WTC11 (cell line): Measurements from ENCODE around the gene PHF24. TPM values are rescaled to one million over a fixed set of nuclear protein-coding genes. Genes with fewer than 3 reads are reported as not detected.

ENCODE experiments used
- ATAC-seq: fragments of 200-7000 bp; cut with Tn5 transposase; 2 replicates; pipeline ENCODE4 v1.10.0; 2021; ENCODE audit warnings: mild to moderate bottlenecking, moderate library complexity
- CTCF ChIA-PET: fragments of 300-600 bp; sonication (Branson Sonifier 250); formaldehyde crosslinking; loops from one replicate; lab custom pipeline; 2021; ENCODE audit warnings: antibody characterized with exemption; lab: Charles Lee
- POLR2A ChIA-PET: fragments of 350-600 bp; sonication (Branson Sonifier 250); formaldehyde crosslinking; loops from one replicate; lab custom pipeline; 2021; ENCODE audit warnings: antibody characterized with exemption; lab: Charles Lee
- DNase-seq: peaks from one replicate; pipeline ENCODE4 v3.0.0; 2021; ENCODE audit warnings: low spot score
- H3K27ac Mint-ChIP-seq: 2 replicates; pipeline ENCODE4 v1.8.0; 2021; ENCODE audit warnings: mixed read lengths
- H3K27me3 Mint-ChIP-seq: 2 replicates; pipeline ENCODE4 v1.8.0; 2021; ENCODE audit warnings: low read depth, mild to moderate bottlenecking, moderate library complexity, mixed read lengths
- H3K36me3 Mint-ChIP-seq: 2 replicates; pipeline ENCODE4 v1.8.0; 2021; ENCODE audit warnings: mixed read lengths
- H3K4me1 Mint-ChIP-seq: 2 replicates; pipeline ENCODE4 v1.8.0; 2022; ENCODE audit warnings: mixed read lengths
- H3K4me3 Mint-ChIP-seq: 2 replicates; pipeline ENCODE4 v1.8.0; 2021; ENCODE audit warnings: mild to moderate bottlenecking, moderate library complexity, mixed read lengths
- H3K9me3 Mint-ChIP-seq: 2 replicates; pipeline ENCODE4 v1.8.0; 2021; ENCODE audit warnings: mixed read lengths
- AFF4 ChIP-seq: sonication (generic); formaldehyde crosslinking; IDR thresholded peaks from 2 replicates; pipeline ENCODE4 v1.8.1; 2023; ENCODE audit warnings: mild to moderate bottlenecking, missing genetic modification reagents, borderline replicate concordance
- ATF1 ChIP-seq: sonication (generic); formaldehyde crosslinking; IDR thresholded peaks from 2 replicates; pipeline ENCODE4 v1.8.1; 2023; ENCODE audit warnings: mild to moderate bottlenecking, moderate library complexity, missing genetic modification reagents
- ATF3 ChIP-seq: sonication (generic); formaldehyde crosslinking; conservative IDR thresholded peaks from 2 replicates; pipeline ENCODE4 v1.8.1; 2022; ENCODE audit warnings: mild to moderate bottlenecking, missing genetic modification reagents
- CDX4 ChIP-seq: fragments of 250-450 bp; sonication (Bioruptor Pico); IDR thresholded peaks from 2 replicates; pipeline ENCODE4 v1.9.0; 2021; ENCODE audit warnings: moderate library complexity, mild to moderate bottlenecking, inconsistent platforms, borderline replicate concordance
- CTCF ChIP-seq: fragments of 200-600 bp; IDR thresholded peaks from 2 replicates; pipeline ENCODE4 v1.8.0; 2022; ENCODE audit warnings: antibody characterized with exemption
- FOXK1 ChIP-seq: sonication (generic); formaldehyde crosslinking; IDR thresholded peaks from 2 replicates; pipeline ENCODE4 v1.8.0; 2022; ENCODE audit warnings: mild to moderate bottlenecking, moderate library complexity, missing genetic modification reagents
- HMGA2 ChIP-seq: fragments of 250-450 bp; sonication (Bioruptor Pico); IDR thresholded peaks from 2 replicates; pipeline ENCODE4 v1.4.0; 2021; ENCODE audit warnings: mild to moderate bottlenecking, moderate library complexity
- JUN ChIP-seq: sonication (generic); formaldehyde crosslinking; IDR thresholded peaks from 2 replicates; pipeline ENCODE4 v1.8.0; 2023; ENCODE audit warnings: mild to moderate bottlenecking, missing genetic modification reagents
- MLX ChIP-seq: sonication (generic); formaldehyde crosslinking; IDR thresholded peaks from 2 replicates; pipeline ENCODE4 v1.8.1; 2023; ENCODE audit warnings: mild to moderate bottlenecking, missing genetic modification reagents, moderate library complexity
- NFATC4 ChIP-seq: fragments of 250-450 bp; sonication (Bioruptor Pico); IDR thresholded peaks from 2 replicates; pipeline ENCODE4 v1.9.0; 2021; ENCODE audit warnings: mild to moderate bottlenecking
- NFYB ChIP-seq: sonication (generic); formaldehyde crosslinking; conservative IDR thresholded peaks from 2 replicates; pipeline ENCODE4 v1.8.0; 2022; ENCODE audit warnings: low read depth, missing genetic modification reagents
- OVOL2 ChIP-seq: fragments of 250-450 bp; sonication (Bioruptor Pico); IDR thresholded peaks from 2 replicates; pipeline ENCODE4 v1.9.0; 2021; ENCODE audit warnings: mild to moderate bottlenecking, borderline replicate concordance
- PRRX2 ChIP-seq: fragments of 250-450 bp; sonication (Bioruptor Pico); IDR thresholded peaks from 2 replicates; pipeline ENCODE4 v1.8.0; 2021; ENCODE audit warnings: mild to moderate bottlenecking
- STAT6 ChIP-seq: sonication (generic); formaldehyde crosslinking; conservative IDR thresholded peaks from 2 replicates; pipeline ENCODE4 v1.8.1; 2023; ENCODE audit warnings: mild to moderate bottlenecking, low read depth, missing genetic modification reagents, moderate library complexity
- TEAD4 ChIP-seq: sonication (generic); formaldehyde crosslinking; IDR thresholded peaks from 2 replicates; pipeline ENCODE4 v1.8.0; 2022; ENCODE audit warnings: mild to moderate bottlenecking, missing genetic modification reagents
- USF2 ChIP-seq: sonication (generic); formaldehyde crosslinking; IDR thresholded peaks from 2 replicates; pipeline ENCODE4 v1.8.1; 2023; ENCODE audit warnings: mild to moderate bottlenecking, missing genetic modification reagents, moderate library complexity
- ZMAT4 ChIP-seq: fragments of 250-450 bp; sonication (Bioruptor Pico); IDR thresholded peaks from 2 replicates; pipeline ENCODE4 v1.9.0; 2021; ENCODE audit warnings: mild to moderate bottlenecking
- ZNF121 ChIP-seq: sonication (generic); formaldehyde crosslinking; IDR thresholded peaks from 2 replicates; pipeline ENCODE4 v1.8.0; 2023; ENCODE audit warnings: missing genetic modification reagents
- ZNF263 ChIP-seq: sonication (generic); formaldehyde crosslinking; IDR thresholded peaks from 2 replicates; pipeline ENCODE4 v1.8.1; 2022; ENCODE audit warnings: low read depth, mild to moderate bottlenecking, moderate library complexity, missing genetic modification reagents
- total RNA-seq: library from RNA; stranded (reverse); gene quantifications from 3 replicates; pipeline ENCODE4 v1.2.3, GENCODE V29; 2021

Gene PHF24
- total RNA-seq, 1 experiment from 2014 or later, result 0.59 TPM

GRCh38 chr9:34988218-34989002, 30.3 kb downstream of the PHF24 start (continued):
- no peak for TF ChIP-seq OVOL2 (CRISPR knock-in tag)
- no peak for TF ChIP-seq ATF1 (CRISPR knock-in tag)
- no peak for TF ChIP-seq PRRX2
- TF ChIP-seq MLX (CRISPR knock-in tag), result no peak
- no peak for TF ChIP-seq HMGA2 (CRISPR knock-in tag)
- TF ChIP-seq CTCF, result no peak
- TF ChIP-seq NFATC4 (CRISPR knock-in tag), result no peak
- no peak for TF ChIP-seq ZNF121 (CRISPR knock-in tag)
- no peak for TF ChIP-seq ZMAT4 (CRISPR knock-in tag)

- peak within 1 kb of the TSS; percentile 82 for H3K4me3 Mint-ChIP-seq
- POLR2A ChIA-PET, result interaction anchor here (0.9 to 3.4 kb wide), 8 partner anchors 11 to 127 kb away, joined by 3 to 10 read pairs (median 5); partner anchors contain the start of genes ATOSB, FANCG and VCP
- ATAC-seq, result peak; percentile 85
- peak; percentile 93 for TF ChIP-seq TEAD4 (CRISPR knock-in tag)
- TF ChIP-seq AFF4, result no peak
- 0 out of 2 replicates have a peak, but pooled peaks have one; percentile 3 for TF ChIP-seq USF2 (CRISPR knock-in tag)
- TF ChIP-seq CTCF, result no peak
- no peak for TF ChIP-seq JUN (CRISPR knock-in tag)
- no peak for TF ChIP-seq ATF3 (CRISPR knock-in tag)
- TF ChIP-seq CDX4 (CRISPR knock-in tag), result no peak
- TF ChIP-seq NFYB (CRISPR knock-in tag), result peak; percentile 97
- peak; percentile 72 for TF ChIP-seq FOXK1 (CRISPR knock-in tag)
- no peak for TF ChIP-seq STAT6 (CRISPR knock-in tag)
- no peak for TF ChIP-seq ZNF263 (CRISPR knock-in tag)
These were observed 31.2 kb downstream of the PHF24 start, which contains the start of gene DNAJB5 for GRCh38 chr9:34989003-34989945. TSS of gene DNAJB5 (plus strand) at chr9:34989745. CDS start at chr9:34990631, 886 bp downstream.

More at GRCh38 chr9:34989003-34989945, 31.2 kb downstream of the PHF24 start, which contains the start of gene DNAJB5:
- CTCF ChIA-PET, result interaction anchor here (0.6 to 10.1 kb wide), 12 partner anchors 20 to 288 kb away, joined by 3 to 183 read pairs (median 7); partner anchors contain the start of genes PIGO, UNC13B and VCP
- Mint-ChIP-seq H3K27me3 (peaks cover 4% of the 10 kb centered on the region), H3K9me3 (no peaks in the 10 kb centered on the region), H3K4me1 (peaks cover 60% of the 10 kb centered on the region), H3K27ac (peak within 1 kb of the TSS; percentile 98), H3K36me3 (peaks cover 9% of the 10 kb centered on the region; the same call in 1 of the 2 replicates)
- peak; percentile 98 for DNase-seq
